Hematopoietic multipotent progenitor cell treated with erythropoietin and hydrocortisone succinate and interleukin-3 and kit ligand, for 17 days (in vitro differentiated cells): ENCODE results near the gene KDR.

Experiments used
- DNase-seq: peaks from one replicate; pipeline ENCODE4 v3.0.0-alpha.2; 2015; ENCODE audit warnings: low spot score

Gene KDR

DNA sequence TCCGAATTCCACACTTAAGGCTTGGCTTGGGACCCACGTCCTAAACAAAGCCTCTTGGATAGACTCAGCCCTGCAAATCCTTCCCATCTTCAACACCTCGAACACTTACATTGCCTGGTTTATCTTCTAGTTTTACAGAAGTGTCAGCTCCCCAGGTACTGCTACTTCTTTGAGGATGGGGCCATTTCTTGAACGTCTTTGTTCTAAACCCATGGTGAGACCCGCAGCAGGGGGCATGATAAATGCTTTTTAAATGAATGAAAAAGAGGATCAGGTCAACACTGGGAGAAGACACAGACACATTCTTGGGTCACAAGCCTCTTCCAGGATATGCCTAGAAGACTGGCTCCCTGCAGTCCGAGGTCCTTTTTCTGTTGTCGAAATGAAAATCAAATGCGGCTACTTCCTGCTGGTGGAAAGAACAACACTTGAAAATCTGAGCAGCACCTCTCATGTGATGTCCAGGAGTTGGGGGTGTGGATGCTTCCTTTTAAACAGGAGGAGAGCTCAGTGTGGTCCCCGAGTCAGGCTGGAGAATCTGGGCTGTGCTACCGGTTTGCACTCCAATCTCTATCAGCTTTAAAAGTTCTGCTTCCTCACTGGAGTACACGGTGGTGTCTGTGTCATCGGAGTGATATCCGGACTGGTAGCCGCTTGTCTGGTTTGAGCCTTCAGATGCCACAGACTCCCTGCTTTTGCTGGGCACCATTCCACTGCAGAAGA, 45.8 kb downstream of the KDR start:
- no peak for DNase-seq

DNA sequence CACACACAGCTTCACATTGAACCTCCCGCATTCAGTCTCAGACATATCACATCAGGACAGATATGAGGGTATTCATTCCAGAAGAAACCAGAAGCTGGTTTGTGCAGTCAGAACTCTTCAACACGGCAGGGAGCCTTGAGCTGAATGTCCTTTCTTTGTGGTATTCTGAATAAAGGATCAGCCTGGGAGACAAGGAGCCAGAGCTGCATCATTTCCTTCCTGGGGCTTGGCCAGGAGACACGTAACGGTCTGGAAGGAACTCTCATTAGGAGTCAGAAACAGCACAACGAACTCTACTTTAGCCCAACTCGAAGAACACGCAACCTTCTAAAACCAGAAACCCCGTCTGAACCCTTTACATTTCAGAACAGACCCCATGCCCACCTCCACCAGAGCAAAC, 46.4 kb downstream of the KDR start:
- DNase-seq, result no peak

DNA sequence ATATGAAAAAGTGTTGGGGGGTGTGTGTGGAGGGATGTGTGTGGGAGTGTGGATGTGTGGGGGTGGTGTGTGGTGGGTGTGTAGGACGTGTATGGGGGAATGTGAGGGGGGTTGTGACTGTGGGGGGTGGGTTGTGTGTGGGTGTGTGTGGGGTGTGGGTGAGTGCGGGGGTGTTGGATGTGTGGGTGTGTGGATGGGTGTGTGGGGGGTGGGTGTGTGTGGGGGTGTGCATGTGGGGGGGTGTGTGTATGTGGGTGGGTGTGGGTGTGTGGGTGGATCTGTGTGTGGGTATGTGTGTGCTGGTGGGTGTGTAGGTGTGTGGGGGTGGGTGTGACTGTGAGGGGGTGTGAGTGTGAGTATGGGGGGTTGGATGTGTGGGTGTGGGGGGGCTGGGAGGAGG, 47.8 kb downstream of the KDR start:
- DNase-seq, result no peak

DNA sequence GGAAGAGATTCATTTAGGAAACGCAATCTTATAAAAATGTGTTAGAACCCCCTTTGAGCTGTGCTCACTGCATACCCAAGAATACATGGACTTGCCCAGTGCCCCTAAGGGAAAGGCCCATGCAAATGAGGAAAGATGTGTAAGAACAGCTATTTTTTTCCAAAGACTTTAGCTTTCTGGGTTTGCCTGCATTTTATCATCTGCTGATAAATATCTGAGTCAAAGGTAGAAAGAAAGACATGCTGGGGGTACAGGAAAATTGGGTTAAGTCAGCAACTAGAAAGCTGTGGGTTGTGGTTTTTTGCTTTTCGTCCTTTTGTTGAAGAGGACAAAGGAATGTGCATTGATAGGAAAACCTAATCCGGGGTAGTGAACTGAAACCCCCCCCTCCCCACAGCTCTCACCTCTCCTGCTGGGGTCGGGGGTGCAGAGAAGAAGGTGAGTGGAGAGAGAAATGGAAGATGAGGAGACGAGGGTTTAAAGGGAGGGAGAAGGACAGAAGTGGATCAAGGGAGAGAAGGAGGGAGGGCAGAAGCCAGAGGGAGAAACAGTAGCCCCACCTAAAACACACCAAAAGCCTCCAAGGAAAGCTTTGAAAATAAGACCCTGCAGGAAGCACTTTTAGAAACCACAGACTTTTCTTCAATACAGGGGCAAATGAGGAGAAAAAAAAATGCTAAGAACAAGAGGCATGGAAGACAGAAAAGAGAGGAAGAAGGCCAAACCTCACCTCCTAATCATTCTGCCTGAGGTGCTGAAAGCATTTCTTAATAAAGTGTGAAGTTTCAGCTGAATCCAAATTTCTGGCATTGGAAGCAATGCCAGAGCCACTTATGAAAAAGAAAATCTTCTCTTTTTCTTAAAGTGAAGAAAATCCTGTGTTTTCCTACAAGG, 49.3 kb downstream of the KDR start:
- DNase-seq, result no peak

DNA sequence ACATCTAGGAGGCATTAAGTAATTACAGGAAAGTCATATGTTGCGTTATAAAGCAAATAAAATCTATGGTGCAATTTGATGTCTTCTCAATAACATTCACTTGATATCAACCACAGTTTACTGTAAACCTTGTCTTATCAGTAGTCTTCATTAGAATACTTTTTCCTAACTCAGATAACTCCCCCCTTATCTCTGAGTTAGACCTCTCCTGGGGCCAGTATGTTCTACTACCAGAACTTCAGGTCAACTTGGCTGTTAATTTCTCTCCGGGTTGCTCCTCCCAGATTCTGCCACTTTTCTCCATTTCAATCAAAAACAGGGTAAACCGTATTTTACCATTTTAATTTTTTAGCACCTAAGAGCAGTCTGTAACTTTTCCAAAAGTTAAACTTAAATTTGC, 50.0 kb downstream of the KDR start:
- no peak for DNase-seq

DNA sequence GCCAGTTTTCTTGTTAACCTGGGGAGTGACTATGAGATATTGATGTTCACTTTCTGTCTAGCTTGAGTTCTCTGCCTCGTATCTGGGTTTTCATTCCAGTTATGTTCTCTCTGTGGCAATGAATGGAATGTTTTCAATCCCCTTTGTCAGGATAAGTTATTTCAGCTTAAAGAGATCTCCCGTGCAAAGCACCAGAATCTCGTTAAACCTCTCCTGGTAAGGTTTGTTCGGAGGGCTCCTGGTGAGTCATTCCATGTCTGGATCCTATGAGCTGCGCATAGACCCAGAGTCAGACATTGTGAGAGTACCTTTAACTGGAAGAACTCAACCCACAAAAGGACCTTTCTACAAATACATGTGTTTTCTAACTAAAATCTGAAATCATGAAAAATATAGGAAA, 51.0 kb downstream of the KDR start:
- DNase-seq, result no peak

DNA sequence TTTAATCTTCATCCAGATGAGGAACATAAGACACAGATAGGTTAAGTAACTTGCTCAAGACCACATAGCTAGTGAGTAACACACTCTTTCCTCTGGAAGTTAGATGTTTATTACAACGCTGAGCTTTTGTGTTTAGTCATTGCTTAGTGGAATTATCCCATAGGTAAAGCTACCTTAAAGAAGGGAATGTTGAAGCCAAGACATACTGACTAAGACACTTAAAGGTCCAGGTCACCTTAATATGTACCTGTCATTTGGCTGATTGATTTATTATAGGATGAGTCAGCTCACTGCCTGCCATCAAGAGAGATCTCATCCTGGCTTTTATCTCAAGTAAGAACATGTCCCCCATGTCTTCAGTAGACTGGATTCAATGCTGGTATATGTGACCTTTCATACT, 53.4 kb downstream of the KDR start:
- DNase-seq, result no peak

DNA sequence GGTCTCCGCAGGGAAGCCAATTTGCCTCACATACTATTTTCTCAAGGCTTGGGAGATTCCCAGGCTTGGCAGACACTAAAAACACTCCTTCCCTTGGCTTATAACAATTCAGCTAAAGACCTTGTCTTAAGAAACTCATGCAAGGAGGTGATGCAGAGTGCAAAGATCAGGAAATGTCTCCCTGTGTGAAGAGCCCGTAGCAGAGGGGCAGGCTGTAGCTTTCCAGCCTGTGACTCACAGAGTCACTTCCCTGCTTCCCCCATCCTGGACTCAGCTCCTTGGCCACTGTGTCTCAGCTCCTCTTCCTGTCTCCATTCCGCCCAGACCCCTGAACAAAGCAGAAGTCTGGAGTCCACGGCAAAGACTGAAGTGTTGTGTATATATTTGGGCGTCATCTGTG, 56.1 kb downstream of the KDR start:
- DNase-seq, result no peak

DNA sequence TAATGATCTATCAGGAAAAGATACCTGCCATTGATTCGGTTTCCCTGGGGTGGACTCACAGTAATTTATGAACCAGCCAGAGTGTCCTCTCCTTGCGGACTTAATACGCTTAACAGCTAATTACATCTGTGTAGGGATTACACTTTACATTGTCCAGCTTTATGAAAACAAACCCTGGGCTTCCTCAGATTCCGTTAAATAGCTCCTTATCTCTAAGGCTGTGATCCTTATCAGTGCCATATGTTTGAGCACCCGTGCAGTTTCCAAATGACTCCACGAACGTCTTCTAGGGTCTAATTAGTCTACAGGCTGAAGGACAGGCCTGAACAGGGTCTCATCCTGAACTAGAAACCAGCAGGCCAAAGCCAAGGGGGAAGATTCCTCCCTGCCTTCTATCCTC, 56.9 kb downstream of the KDR start:
- no peak for DNase-seq

DNA sequence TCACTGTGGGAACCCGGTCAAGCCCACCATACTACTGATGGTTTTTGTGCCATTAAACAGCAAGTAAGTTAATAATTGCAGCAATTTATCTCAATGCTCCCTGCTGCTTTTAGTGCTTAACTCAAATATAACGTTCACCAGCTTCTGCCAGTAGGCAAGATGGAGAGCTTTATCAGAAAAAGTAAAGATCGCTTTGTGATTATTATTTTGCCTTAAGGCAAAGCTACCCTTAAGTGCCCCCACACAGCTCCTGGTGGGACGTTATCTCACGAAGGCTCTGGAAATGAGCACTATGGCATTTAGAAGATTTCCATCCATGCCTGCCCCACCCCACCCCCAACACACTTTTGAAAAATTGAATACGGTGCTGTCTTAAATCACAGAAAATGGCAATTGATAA, 59.4 kb downstream of the KDR start:
- DNase-seq, result no peak

DNA sequence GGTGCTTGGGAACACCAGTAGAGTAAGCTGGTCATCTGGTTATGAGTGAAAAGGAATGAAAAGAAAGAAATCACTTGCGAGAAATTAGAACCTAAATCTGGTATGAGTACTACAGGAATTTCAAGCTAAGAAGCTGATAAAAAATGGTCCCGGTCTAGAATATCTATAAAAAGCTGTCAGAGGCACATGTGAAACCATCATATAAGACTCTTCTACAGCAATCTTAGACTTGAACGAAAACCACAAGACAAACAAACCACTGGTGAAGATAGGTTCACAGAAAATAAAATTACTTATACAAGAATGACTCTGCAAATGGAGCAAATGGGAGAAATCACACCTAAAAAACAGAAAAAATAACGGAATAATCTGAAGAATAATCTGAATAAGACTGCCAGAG, 69.9 kb downstream of the KDR start:
- no peak for DNase-seq

DNA sequence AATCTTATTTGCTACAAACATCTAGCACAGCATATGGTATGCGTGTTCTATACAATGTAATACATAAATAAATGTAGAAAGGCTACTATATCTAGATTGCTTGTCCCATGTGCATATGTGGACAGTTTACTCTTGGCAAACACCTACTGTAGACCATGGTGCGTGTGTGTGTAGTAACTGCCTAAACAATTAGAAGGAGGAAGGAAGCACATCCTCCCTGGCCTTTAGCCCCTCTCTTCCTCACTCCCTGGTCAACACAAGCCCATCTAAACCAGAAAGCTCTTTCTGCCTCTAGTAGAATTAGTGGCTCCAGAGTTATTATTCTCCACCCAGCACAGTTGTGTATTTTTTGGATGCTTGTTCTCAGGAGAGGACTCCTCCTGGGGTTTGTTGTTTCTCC, 73.9 kb downstream of the KDR start:
- no peak for DNase-seq

DNA sequence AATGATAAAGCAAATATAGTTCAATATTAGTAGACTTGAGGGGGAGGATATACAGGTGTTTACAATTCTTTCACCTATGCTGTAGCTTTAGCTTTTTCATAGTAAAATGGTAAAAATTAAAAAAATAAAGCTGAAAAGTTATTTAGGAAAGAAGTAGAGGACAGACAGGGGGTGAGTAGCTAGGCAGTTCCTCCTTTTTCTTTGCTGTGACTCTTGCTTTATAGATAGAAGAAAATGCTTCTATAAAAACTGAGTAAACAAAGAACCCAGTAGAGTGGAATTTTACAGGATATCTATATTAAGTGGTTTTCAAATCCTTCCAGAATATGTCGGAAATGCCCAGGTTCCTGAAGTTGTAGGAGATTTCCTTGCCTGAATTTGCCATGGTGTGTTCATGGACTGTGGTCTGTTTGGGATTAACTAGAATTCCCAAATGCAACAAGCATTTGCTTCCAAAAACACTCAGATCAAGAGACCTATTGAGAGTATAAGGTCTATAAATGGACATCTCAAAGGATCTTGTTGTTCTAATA, 74.9 kb downstream of the KDR start:
- no peak for DNase-seq

DNA sequence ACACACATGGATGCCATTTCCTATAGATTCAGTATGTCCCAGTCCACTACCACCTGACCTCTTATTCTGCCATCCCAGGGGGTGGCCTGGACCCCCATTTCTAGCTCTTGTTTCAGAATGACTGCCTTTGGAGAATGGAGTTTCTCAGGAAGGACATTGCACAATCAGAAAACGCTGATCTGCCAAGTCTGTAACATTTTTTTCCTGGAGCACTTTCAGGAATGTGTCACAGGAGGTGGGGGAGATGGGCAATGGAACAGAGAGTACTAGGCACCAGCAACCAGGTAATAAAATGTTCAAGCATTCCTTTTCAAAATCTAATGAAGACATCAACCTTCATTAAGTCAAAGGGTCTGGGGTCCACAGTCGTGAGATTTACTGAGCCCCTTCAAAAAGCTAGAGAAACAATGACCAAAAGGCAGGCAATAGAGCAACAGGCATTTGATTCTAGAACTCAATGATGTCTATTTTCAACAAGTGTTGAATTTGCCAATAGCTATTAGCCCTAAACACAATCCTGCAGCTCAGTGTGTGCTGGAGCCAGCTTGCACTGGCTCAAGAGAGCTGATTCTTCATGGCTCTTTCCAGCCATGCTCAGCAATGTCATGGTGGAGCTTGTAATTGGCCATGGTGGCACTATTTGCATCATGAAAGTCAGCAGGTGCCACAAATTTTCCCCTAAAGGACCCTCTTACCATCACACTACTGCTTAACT, 87.1 kb downstream of the KDR start:
- DNase-seq, result no peak

DNA sequence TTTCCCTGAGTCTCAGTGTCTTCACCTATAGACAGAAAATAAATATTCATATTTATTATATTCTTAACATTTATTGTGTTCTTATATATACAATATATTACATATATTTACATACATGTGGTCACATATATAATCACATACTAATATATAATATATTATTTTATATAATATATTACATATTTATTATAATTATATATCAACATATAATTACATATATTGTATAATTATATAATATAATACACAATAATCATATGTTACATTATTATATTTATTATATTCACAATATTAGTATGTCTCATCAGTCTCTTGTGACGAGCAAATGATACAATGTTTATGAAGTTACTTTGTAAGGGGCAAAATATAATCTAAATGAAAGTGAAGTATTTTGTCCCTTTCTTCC, 87.7 kb downstream of the KDR start:
- DNase-seq, result no peak

DNA sequence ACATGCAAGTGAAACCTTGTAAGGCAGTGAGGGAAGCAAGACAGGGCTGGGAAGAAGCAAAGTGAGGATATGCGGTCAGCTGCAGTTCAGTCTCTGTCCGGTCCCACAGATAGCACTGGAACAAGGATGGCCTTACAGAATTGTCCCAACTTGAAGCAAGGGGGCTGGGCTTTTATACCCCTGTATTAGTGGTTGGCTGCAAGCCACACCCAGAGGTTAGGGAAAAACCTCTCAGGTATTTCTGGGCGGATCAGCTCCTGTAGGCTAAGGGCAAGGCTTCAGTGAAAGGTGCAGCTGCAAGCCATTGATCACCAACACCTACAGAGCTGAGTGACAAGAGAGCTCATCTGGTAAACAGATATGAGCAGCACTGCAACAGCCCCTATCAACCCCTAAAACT, 89.0 kb downstream of the KDR start:
- no peak for DNase-seq

DNA sequence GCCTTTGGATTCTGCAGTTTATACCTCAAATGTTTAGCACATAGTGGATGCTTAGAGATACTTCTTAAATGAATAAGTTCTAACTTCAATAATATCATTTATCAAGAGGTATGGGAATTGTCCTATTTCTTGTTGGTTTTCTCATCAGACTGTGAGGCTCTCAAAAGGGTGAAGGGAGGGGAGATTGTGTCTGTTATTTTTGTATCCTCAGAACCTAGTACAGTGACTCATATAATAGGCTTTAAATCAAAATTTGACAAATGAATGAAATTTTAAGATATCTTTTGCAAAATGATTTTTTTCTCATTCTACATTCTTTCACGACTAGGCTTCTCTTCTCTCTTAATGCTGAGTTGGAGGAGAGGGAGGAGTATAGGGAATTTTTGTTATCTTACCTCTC, 89.5 kb downstream of the KDR start:
- no peak for DNase-seq

DNA sequence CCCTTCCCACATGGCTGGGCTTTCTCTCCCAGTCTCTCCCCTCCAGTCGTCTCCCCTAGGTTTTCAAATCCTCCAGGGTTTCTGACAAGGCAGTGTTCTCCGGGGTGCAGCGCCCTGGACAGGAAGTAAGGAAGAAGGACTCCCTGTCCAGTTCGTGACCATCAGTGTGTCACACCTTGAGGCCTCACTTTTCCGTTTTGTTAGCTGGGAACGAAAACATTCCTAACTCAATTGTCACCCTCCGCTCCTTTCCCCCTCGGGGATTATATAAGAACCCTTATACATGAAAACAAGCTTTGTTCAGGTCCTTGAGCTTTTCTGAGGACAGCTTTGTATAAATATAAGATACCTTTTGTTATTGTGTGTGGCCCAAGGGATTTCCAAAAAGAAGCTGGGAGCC, 92.1 kb downstream of the KDR start:
- DNase-seq, result no peak

DNA sequence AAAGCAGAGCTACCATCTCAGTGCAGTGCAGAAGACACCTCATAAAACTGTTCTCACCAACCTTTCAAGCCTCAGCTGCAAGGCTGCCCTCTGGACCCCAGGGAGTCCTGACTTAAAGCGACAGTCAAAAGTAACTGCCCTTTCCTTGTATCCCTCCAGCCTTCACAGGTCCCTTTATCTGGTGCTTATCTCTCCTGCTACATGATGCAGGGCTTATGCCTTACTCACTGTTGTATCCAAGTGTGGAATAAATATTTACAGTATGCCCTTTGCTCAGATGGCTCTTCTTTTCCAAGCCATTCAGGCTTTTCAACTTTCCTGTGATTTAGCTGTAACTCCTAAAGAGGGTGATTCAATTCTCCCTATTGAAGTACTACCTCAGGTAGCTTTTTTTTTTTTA, 92.6 kb downstream of the KDR start:
- no peak for DNase-seq

DNA sequence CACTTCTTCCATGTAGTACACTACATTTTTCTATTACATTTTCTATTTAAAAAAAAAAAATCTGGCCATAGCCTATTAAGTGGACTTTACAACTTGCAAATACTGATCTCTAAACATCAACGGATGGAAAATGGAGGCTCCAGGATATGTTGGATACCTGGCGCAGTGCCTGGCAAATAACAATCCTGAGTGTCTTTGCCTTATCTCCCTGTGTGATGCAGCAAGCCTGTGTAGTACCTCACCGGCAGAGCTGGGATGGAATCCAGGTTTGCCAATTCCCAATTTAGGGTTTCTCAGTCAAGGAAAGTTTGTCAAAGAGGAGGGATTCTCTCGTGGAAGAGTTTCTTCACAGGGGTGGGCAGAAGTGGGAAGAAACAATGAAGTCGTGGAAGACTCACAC, 93.2 kb downstream of the KDR start:
- no peak for DNase-seq

DNA sequence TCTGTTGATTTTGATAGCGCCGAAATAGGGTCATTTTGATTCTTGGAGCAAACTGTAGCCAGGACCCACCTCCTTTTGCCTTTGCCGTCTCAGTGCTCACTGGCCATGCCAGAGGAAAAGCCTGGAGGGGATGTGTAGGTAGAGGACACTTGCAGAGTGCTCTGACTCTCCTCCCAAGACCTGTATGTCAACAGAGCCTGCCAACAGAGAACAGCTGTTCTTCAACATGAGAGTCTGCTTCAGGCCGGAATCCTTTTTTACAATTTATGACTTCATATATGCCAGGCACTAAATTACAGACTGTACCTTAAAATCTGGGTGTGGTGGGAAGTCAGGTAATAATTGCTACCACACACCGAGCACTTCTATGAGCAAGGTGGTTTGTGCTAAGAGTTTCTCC, 94.2 kb downstream of the KDR start:
- DNase-seq, result no peak

DNA sequence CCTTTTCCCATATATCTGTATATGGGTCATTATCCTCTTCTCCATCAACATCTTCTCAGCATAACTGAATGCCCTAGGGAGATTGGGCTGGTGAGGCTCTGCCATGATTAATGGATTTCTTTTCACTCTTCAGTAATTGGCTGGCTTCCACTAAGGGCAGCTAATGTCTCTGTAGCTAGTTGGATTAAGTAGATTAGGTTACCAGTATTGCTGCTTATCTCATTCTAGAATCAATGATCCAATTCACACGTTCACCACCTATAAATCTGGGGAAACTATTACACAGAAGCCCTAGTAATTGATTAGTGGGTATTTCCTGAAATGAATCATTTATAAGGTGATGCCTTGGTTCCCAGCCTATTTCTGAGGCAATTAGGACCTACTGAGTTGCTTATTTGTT, 94.8 kb downstream of the KDR start:
- DNase-seq, result no peak
